NCI-H1694 (cell line): ENCODE results near the gene STUM.
"Not testable (repeated sequence)": the region's sequence is repeated elsewhere in the genome, so short reads cannot be mapped to it uniquely, and the experiment has no call there.

Experiments
- DNase-seq: peaks from one replicate; lab custom pipeline; 2025; lab: John Stamatoyannopoulos, UW

The STUM gene

DNA sequence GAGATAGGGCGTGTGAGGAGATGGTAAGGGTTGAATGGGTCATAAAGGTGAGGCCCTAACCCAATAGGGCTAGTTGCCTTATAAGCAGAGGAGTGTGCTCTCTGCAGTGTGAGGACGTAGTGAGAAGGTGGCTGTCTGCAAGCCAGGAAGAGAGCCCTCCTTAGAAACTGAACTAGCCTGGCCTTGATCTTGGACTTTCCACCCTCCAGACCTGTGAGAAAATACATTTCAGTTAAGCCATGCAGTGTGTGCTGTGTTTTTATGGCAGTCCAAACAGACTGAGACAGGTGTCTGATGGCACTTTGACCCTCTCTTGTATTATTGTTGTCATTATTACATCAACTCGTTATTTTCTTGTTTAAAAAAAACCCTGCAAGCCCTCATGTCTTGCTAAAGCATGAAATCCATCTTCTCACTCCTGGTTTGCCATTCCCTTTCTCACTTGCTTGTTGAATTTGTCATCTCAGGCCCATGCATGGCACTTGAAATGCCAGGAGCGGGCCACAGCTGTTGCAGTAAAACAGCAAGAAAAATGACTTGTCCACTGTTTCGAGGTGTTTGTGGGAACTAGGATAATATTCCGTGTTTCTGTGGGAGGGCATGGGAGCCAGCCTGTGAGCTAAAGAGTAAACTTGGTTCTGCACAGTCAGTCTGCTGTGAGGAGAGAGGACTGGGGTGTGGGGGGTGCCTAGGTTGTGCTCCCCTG, 78.6 kb downstream of the STUM start:
- DNase-seq = no peak

GRCh38 chr1:226627924-226628611, 79.5 kb downstream of the STUM start:
- DNase-seq = no peak

DNA sequence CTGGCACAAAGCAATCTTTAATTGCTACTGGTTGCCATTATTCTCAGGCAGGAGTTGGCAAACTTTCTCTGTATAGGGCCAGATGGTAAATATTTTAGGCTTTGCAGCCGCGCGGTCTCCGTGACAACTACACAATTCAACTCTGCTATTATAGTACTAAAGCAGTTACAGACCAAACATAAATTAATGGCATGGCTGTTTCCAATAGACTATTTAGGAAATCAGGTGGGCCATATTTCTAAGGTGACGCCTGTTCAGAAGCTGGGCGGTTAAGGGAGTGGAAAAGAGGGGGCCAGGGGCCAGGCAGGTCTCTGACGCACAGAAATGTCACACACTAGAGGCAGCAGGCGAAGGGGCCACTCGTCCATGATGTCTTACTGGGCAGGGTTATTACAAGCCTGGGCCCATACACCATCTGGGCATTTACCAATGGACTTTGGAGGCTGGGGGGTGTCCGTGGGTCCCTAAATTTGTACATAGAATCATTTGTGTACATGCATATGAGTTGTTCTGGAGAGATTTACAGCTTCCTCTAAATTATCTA, 80.1 kb downstream of the STUM start:
- DNase-seq = peak; percentile 73

- DNase-seq = no peak
These were observed 80.8 kb downstream of the STUM start for GRCh38 chr1:226629210-226629895.

GRCh38 chr1:226629896-226630550, 81.5 kb downstream of the STUM start:
- no peak for DNase-seq

GRCh38 chr1:226630592-226630991, 82.0 kb downstream of the STUM start:
- DNase-seq = no peak

DNA sequence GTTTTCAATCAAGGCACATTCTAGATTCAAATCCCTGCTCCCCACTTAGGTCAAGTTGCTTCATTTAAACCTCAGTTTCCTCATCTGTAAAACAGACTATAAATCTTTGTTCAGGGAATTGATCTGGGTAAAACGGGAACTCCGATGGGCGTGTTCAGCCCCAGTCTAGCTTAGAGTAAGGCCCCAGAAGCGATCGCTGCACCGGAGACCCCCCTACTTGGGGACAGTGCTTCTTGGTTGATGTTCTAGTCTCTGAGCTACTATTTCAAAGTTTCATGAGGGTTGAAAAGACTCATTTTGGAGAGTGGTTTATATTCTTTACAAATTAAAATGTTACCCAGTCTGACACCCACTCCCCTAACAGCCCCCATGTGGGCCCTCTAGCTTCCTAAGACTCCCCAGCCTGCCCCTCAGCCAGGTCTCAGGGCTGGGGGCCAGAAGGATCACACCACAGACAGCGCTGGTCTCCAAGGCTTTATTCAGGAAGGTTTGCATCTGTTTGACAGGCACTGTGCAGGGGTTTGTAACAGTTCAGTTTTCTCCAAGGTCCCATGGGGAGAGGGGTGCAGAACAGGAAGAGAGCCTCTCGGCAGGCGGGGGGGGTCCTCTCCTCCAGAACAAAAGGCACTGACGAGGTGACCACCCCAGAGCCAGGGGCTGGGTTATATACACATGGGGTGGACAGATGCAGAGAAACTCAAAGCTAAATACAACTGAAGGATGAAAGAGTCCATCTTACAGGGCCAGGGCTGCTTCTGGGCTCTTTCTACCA, 82.9 kb downstream of the STUM start:
- no peak for DNase-seq

- DNase-seq = no peak
These were observed 83.8 kb downstream of the STUM start for GRCh38 chr1:226632169-226632879.

DNA sequence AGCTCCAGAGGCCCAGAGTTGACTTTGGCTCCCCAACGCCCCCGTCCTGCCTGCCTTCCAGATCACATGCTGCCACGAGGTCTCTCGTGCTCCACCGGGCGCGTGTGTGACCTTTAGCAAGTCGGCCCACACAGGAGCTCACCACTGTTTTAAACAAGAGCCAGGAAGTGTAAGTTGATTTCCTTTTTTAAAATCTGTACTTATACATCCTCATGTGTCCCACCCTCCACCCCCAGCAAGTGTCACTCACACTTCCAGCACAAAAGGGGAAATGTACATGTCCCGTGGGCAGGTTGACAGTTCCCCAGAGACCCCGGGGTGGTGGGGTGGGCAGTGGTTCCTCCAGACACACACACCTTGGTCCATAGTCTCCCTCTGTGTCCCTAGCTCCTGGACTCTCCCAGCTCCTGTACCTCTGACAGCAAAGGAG, 84.4 kb downstream of the STUM start:
- DNase-seq = no peak

GRCh38 chr1:226633541-226634165, 85.1 kb downstream of the STUM start:
- DNase-seq = peak; percentile 75

DNA sequence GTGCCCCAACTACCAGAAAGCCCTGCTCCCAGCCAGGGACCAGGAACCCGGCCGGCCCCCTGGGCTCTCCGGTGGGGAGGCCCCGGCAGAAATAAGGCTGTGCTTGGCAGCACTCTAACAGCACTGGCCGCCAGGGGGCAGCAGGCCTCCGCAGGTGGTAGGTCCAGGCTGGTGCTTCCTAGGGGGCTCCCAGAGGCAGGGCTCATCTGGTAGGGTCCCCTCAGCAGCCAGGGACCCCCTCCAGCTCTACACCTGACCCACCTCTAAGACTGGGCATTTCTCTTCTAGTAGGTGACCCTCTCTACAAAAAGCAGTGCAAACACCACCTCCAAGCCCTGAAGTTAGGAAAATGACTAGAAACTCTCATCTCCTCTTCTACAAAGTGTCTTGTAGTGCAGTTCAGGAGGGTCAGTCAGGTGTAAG, 85.6 kb downstream of the STUM start:
- DNase-seq = peak; percentile 75

DNA sequence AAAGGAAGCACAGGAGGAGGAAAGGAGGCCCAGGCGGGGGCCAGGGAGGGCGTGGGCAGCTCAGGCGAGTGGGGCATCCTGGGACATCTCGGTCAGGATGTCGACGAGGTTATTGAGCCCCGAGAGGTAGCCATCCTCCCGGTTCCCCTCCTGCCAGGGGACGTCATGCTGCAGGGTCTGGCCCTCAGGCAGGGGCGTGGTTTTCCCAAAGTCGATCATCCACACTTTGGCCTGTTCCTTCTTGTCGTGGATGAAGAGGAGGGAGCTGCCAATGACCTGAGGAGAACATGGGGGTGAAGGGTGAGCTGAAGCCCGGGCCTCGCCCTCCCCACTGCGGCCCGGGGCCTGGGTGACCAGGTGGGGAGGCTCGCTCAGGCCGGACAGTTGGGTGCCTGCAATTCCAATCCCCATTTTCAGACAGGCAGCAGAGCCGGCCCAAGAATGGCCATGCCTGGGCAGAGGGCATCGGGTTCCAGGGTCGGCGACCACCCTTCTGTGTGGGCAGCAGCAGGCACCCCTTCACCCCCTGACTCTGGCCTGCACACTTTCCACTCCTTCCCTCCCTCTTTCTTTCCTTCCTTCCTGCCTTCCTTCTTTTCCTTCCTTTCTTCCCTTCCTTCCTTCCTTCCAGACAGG, 86.2 kb downstream of the STUM start:
- DNase-seq = no peak

DNA sequence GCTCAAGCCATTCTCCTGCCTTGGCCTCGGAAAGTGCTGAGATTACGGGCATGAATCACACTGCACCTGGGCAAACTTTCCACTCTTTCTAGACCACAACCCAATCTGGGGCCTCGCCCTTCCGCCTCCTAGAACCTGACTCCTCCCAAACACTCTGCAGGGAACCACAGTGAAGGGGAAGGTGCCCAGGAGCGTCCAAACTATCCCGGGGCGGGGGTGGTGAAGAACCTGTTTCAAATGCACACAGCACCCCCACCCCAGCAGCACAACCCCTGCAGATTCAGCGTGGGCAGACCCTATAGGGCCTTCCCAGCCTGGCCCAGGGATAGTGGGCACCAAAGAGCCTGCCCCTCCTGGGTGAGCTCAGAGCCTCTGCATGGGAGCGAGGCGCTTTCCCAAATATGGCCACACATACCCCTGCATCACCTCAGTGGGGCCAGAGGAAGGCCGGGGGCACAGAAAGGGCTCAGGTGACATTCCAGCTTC, 86.9 kb downstream of the STUM start:
- DNase-seq = no peak

GRCh38 chr1:226636847-226637096, 88.2 kb downstream of the STUM start:
- no peak for DNase-seq

- DNase-seq = no peak
These were observed 88.8 kb downstream of the STUM start for GRCh38 chr1:226637147-226637935.

GRCh38 chr1:226638001-226638601, 89.5 kb downstream of the STUM start:
- peak; percentile 14 for DNase-seq

GRCh38 chr1:226638608-226639007, 90.0 kb downstream of the STUM start:
- DNase-seq = no peak

GRCh38 chr1:226639206-226639605, 90.6 kb downstream of the STUM start:
- DNase-seq = not testable (repeated sequence)

DNA sequence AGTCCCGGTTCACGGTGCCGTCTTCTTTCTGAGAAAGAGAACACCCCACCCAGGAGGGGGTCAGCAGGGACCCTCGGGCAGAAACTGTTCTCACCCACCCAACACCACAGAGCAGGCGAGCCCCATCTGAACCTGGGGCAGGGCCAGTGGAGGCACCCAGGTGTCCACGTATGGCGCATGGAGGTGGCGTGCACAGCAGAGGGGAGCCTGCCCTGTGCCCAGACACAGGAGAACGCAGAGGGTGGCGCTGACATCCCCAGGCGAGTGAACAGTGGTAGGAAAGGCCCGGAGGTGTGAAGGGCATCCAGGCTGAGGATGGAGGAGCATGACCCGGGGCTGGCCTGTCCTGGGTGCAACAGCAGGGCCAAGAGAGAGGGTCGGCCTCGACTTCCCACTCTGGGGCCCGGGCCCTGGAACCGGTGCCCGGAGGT, 91.1 kb downstream of the STUM start:
- no peak for DNase-seq
